ENCODE data around the gene MRPL3. TPM values are rescaled to one million over a fixed set of nuclear protein-coding genes. Genes with fewer than 3 reads are reported as not detected.

Gene MRPL3
- total RNA-seq, 1 experiment from 2014 or later, result 142 TPM

DNA sequence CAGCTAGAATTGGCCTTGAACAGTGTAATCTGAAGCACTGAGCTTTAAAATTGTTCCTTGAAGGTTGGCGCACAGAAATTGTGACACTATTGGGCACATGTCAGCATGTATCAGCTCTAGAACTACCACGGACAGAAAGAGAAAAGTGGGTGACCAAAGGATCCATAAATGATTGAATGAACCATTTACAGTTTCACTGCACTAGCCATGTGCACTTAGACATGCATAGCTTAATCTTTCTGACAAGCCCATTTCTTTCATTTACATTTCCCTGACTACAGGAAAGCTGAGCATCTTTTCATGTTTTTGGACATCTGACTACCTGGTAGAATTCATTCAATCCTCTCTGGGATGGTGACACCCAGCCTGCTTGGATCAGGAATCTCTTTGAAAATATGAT is 85.0 kb downstream of the MRPL3 start:
- Histone ChIP-seq H3K4me2 (ENCODE audit: low read length) (no peak overlapping the region), H3K27ac (ENCODE audit: low read depth, low read length) (no peak overlapping the region), H3K36me3 (ENCODE audit: control insufficient read depth in 1 of 2, insufficient read depth in 2 of 2, low read length in 2 of 2) (no peaks in the 10 kb centered on the region), H3K79me2 (ENCODE audit: insufficient read depth, low read length) (no peaks in the 10 kb centered on the region), H3K9me3 (ENCODE audit: control insufficient read depth in 1 of 2, insufficient read depth in 1 of 2, low read depth in 1 of 2, low read length in 2 of 2) (no peaks in the 10 kb centered on the region), H3K9me2 (ENCODE audit: insufficient read depth) (no peaks in the 10 kb centered on the region), H2AFZ (ENCODE audit: low read depth, low read length, poor library complexity, severe bottlenecking) (no peak overlapping the region), H3K9ac (ENCODE audit: low read length) (no peak overlapping the region), H3K4me1 (ENCODE audit: control insufficient read depth in 1 of 2, insufficient read depth in 2 of 2, low read length in 2 of 2) (no peaks in the 10 kb centered on the region), H3K27me3 (ENCODE audit: insufficient read depth, low read length) (no peaks in the 10 kb centered on the region), H3K4me3 (replicated peaks in 1 of 2; ENCODE audit: low read depth in 1 of 2, low read length in 2 of 2) (no peak overlapping the region), H4K20me1 (ENCODE audit: insufficient read depth) (no peaks in the 10 kb centered on the region)
- ATAC-seq, result no peak
- ChIA-PET RAD21 (ENCODE audit: low non-redundant PET in 1 of 2, low total read pairs in 2 of 2, uncharacterized antibody in 2 of 2, unreplicated experiment in 2 of 2) (no interaction called here), CTCF (no interaction called here), POLR2A (no interaction called here)
- intact Hi-C loops (cut with micrococcal nuclease), result no loop called here
- TF ChIP-seq EZH2 (IDR thresholded peaks at IDR 0.05), result no peak
- no peak for TF ChIP-seq ZNF274 (IDR thresholded peaks at IDR 0.05; ENCODE audit: low read depth, low read length)
- no peak for TF ChIP-seq SRF (IDR thresholded peaks at IDR 0.05; ENCODE audit: low read depth)
- no peak for TF ChIP-seq SP1 (IDR thresholded peaks at IDR 0.05; ENCODE audit: low read depth)
- TF ChIP-seq, protein P1, sequence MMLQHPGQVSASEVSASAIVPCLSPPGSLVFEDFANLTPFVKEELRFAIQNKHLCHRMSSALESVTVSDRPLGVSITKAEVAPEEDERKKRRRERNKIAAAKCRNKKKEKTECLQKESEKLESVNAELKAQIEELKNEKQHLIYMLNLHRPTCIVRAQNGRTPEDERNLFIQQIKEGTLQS (IDR thresholded peaks at IDR 0.05), result no peak
- TF ChIP-seq EGR1 (IDR thresholded peaks at IDR 0.05; ENCODE audit: low read depth), result no peak
- no peak for TF ChIP-seq EZH2phosphoT487 (IDR thresholded peaks at IDR 0.05; ENCODE audit: borderline replicate concordance)
- TF ChIP-seq CBX3 (IDR thresholded peaks at IDR 0.05; ENCODE audit: low read depth), result no peak
- TF ChIP-seq JUND (IDR thresholded peaks at IDR 0.05), result no peak
- TF ChIP-seq ELF1 (IDR thresholded peaks at IDR 0.05; ENCODE audit: borderline replicate concordance, low read depth), result no peak
- no peak for TF ChIP-seq RAD21 (IDR thresholded peaks at IDR 0.05; ENCODE audit: low read depth)
- TF ChIP-seq ZFX (IDR thresholded peaks at IDR 0.05), result no peak
- TF ChIP-seq SIN3A (IDR thresholded peaks at IDR 0.05; ENCODE audit: low read depth), result no peak
- TF ChIP-seq ZBTB33 (IDR thresholded peaks at IDR 0.05; ENCODE audit: extremely low read depth, insufficient replicate concordance, low read length), result no peak
- TF ChIP-seq, protein P2, sequence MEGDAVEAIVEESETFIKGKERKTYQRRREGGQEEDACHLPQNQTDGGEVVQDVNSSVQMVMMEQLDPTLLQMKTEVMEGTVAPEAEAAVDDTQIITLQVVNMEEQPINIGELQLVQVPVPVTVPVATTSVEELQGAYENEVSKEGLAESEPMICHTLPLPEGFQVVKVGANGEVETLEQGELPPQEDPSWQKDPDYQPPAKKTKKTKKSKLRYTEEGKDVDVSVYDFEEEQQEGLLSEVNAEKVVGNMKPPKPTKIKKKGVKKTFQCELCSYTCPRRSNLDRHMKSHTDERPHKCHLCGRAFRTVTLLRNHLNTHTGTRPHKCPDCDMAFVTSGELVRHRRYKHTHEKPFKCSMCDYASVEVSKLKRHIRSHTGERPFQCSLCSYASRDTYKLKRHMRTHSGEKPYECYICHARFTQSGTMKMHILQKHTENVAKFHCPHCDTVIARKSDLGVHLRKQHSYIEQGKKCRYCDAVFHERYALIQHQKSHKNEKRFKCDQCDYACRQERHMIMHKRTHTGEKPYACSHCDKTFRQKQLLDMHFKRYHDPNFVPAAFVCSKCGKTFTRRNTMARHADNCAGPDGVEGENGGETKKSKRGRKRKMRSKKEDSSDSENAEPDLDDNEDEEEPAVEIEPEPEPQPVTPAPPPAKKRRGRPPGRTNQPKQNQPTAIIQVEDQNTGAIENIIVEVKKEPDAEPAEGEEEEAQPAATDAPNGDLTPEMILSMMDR (IDR thresholded peaks at IDR 0.05 in 2 of 3, conservative IDR thresholded peaks at IDR 0.05 in 1 of 3; ENCODE audit: borderline replicate concordance in 1 of 3, insufficient read depth in 1 of 3, low read depth in 2 of 3, low read length in 2 of 3), result no peak
- TF ChIP-seq POLR2AphosphoS5 (IDR thresholded peaks at IDR 0.05; ENCODE audit: low read depth, low read length), result no peak
- BruUV-seq (replicated peaks), result no TSS peak
- no peak for DNase-seq (ENCODE audit: low read depth, low spot score)

Other genes starting within 250 kb of the MRPL3 start
- 9.7 TPM for gene NUDT16, start 121.2 kb downstream of the MRPL3 start, total RNA-seq (2021; ENCODE audit: unreplicated experiment)

Measured in HCT116 (cell line).